HepG2 (cell line): Measurements from ENCODE around the gene LPO. TPM values are rescaled to one million over a fixed set of nuclear protein-coding genes. Genes with fewer than 3 reads are reported as not detected.

Experiments
- CENPX ChIP-seq: sonication (generic); formaldehyde crosslinking; IDR thresholded peaks from 2 replicates; pipeline ENCODE4 v1.9.0; 2021; ENCODE audit warnings: mild to moderate bottlenecking, missing genetic modification reagents, moderate library complexity
- DPF2 ChIP-seq: sonication (generic); formaldehyde crosslinking; IDR thresholded peaks from 2 replicates; pipeline ENCODE4 v1.4.0; 2020; ENCODE audit warnings: mild to moderate bottlenecking, low read depth, missing genetic modification reagents, borderline replicate concordance
- FOXA3 ChIP-seq: IDR thresholded peaks from 2 replicates; pipeline ENCODE4 v1.6.1; 2016; ENCODE audit warnings: missing genetic modification reagents, missing compliant biosample characterization
- FOXJ3 ChIP-seq: sonication (generic); formaldehyde crosslinking; IDR thresholded peaks from 2 replicates; pipeline ENCODE4 v1.4.0; 2020; ENCODE audit warnings: missing genetic modification reagents, mild to moderate bottlenecking, borderline replicate concordance
- GMEB1 ChIP-seq: sonication (generic); formaldehyde crosslinking; IDR thresholded peaks from 2 replicates; pipeline ENCODE4 v1.5.1; 2020; ENCODE audit warnings: missing genetic modification reagents, mild to moderate bottlenecking, borderline replicate concordance
- HNRNPH1 ChIP-seq: fragments of 200-400 bp; formaldehyde crosslinking; optimal IDR thresholded peaks from 2 replicates; pipeline ENCODE3; 2017; ENCODE audit warnings: mild to moderate bottlenecking, low read depth, low read length
- IKZF4 ChIP-seq: sonication (generic); formaldehyde crosslinking; IDR thresholded peaks from 2 replicates; pipeline ENCODE4 v1.5.1; 2020; ENCODE audit warnings: borderline replicate concordance, mild to moderate bottlenecking, low read depth, missing genetic modification reagents; ENCODE audit errors: not compliant biosample characterization
- KAT7 ChIP-seq: IDR thresholded peaks from 2 replicates; pipeline ENCODE4 v1.6.1; 2018; ENCODE audit warnings: borderline replicate concordance, missing compliant biosample characterization
- NFIC ChIP-seq: IDR thresholded peaks from 2 replicates; pipeline ENCODE4 v1.6.1; 2012; ENCODE audit warnings: mild to moderate bottlenecking, low read length, inconsistent platforms
- PBX2 ChIP-seq: IDR thresholded peaks from 2 replicates; pipeline ENCODE4 v1.6.1; 2016; ENCODE audit warnings: control low read depth
- SIN3A ChIP-seq: IDR thresholded peaks from 2 replicates; pipeline ENCODE4 v1.6.1; 2011; ENCODE audit warnings: low read depth, mild to moderate bottlenecking, control low read depth, low read length, borderline replicate concordance
- TGIF2 ChIP-seq: IDR thresholded peaks from 2 replicates; pipeline ENCODE4 v1.6.1; 2016; ENCODE audit warnings: control low read depth, missing compliant biosample characterization
- YEATS2 ChIP-seq: sonication (generic); formaldehyde crosslinking; IDR thresholded peaks from 2 replicates; pipeline ENCODE4 v1.4.0; 2020; ENCODE audit warnings: missing genetic modification reagents, borderline replicate concordance
- YY1 ChIP-seq: IDR thresholded peaks from 2 replicates; pipeline ENCODE4 v1.6.1; 2011; ENCODE audit warnings: low read length, low read depth, moderate library complexity, mild to moderate bottlenecking; ENCODE audit not compliant: insufficient read depth, insufficient replicate concordance
- ZBTB42 ChIP-seq: sonication (generic); formaldehyde crosslinking; IDR thresholded peaks from 2 replicates; pipeline ENCODE4 v1.5.0; 2020; ENCODE audit warnings: mild to moderate bottlenecking, missing genetic modification reagents
- ZMAT3 ChIP-seq: sonication (generic); formaldehyde crosslinking; conservative IDR thresholded peaks from 2 replicates; pipeline ENCODE4 v1.7.0; 2021; ENCODE audit warnings: missing genetic modification reagents
- ZMYM4 ChIP-seq: sonication (generic); formaldehyde crosslinking; IDR thresholded peaks from 2 replicates; pipeline ENCODE4 v1.8.1; 2023; ENCODE audit warnings: mild to moderate bottlenecking, missing genetic modification reagents
- ZNF124 ChIP-seq: sonication (generic); formaldehyde crosslinking; IDR thresholded peaks from 2 replicates; pipeline ENCODE4 v1.4.0; 2020; ENCODE audit warnings: missing genetic modification reagents
- ZNF34 ChIP-seq: sonication (generic); formaldehyde crosslinking; IDR thresholded peaks from 2 replicates; pipeline ENCODE4 v1.4.0; 2020; ENCODE audit warnings: mild to moderate bottlenecking, missing genetic modification reagents, borderline replicate concordance
- ZNF639 ChIP-seq: conservative IDR thresholded peaks from 2 replicates; pipeline ENCODE4 v1.6.1; 2018; ENCODE audit warnings: missing genetic modification reagents
- ZNF674 ChIP-seq: sonication (generic); formaldehyde crosslinking; IDR thresholded peaks from 2 replicates; pipeline ENCODE4 v1.5.0; 2020; ENCODE audit warnings: low read depth, mild to moderate bottlenecking, missing genetic modification reagents
- ZNF788 ChIP-seq: sonication (generic); formaldehyde crosslinking; IDR thresholded peaks from 2 replicates; pipeline ENCODE4 v1.5.0; 2020; ENCODE audit warnings: mild to moderate bottlenecking, missing genetic modification reagents, borderline replicate concordance
- ZNF816 ChIP-seq: sonication (generic); formaldehyde crosslinking; IDR thresholded peaks from 2 replicates; pipeline ENCODE4 v1.8.0; 2022; ENCODE audit warnings: missing genetic modification reagents, mild to moderate bottlenecking, borderline replicate concordance
- polyA plus RNA-seq, 8 experiments: library from polyadenylated mRNA; depleted of rRNA in 3 of 8; stranded (reverse) in 7 of 8; unstranded in 1 of 8; fragments of >200 nt; fragmentation: Illumina TruSeq in 4 of 8; extraction: Trizol in 4 of 8; gene quantifications; 2 replicates each; pipeline versions ENCODE4 v1.2.1 to v1.2.3, GENCODE V29; 2011 to 2016; ENCODE audit warnings: low read depth in 4 of 8, missing spikeins in 1 of 8, mixed read lengths in 1 of 8; ENCODE audit not compliant: insufficient read depth in 1 of 8
- total RNA-seq, 5 experiments: library from RNA; depleted of rRNA; stranded (reverse); fragments of >200 nt; fragmentation: Illumina TruSeq; extraction: Trizol; gene quantifications; 2 replicates each; pipeline ENCODE4 v1.2.3, GENCODE V29; 2016; ENCODE audit warnings: low read depth in 1 of 5
- TF ChIP-seq, protein P1 (sequence below): sonication (generic); formaldehyde crosslinking; IDR thresholded peaks from 2 replicates; pipeline ENCODE4 v1.4.0; 2020; ENCODE audit warnings: mild to moderate bottlenecking, missing genetic modification reagents
- TF ChIP-seq, protein P2 (sequence below): IDR thresholded peaks from 2 replicates; pipeline ENCODE4 v1.6.1; 2016; ENCODE audit warnings: low read depth, borderline replicate concordance

LPO gene
- total and polyA plus RNA-seq, 2 of the 13 experiments (the other 11 are each of a cell fraction or from before 2014, with no cell fraction given) = not detected

DNA sequence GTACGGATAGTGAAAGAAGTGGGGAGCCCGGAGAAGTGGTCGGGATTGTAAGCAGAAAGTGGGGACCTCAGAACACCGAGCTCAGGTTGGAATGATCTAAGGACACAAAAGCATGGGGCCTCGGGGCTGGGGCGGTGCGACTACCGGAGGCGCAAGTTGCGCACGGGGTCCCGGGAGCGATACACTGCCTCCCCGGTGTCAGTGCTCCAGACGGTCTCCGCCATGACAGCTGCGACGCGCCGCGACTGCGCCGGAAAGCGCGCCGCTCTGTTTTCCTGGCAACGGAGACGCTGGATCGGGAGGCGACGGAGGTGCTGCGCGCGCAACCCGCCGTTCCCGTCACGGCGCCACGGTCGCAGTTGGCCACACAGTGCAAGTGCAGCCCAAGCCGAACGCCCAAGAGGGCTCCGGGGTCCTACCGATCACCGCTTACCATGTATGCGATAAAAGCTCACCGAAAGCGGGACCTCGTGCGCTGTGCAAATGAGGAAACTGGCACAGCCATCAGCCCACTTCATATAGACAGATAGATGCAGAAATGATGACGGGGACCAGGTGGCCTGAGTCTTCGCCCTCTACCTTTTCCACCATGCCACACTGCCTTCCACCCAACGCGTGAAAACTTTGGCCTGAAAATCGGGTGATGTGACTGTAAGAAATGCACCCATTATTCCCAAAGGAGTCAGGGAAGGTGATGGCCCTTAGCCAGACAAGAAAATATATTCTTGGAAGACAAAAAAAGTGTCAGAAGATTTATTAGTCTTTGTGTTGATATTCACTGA lies 19.2 kb upstream of the LPO start, which contains the start of gene MKS1 (continued):
- TF ChIP-seq GMEB1 (peak; percentile 95), IKZF4 (CRISPR knock-in tag) (peak; percentile 45), FOXA3 (CRISPR knock-in tag) (peak; percentile 57), TGIF2 (peak; percentile 92; the same call in 1 of the 2 replicates), PBX2 (no peak), ZMYM4 (peak; percentile 96), ZNF788 (CRISPR knock-in tag) (peak; percentile 95), KAT7 (CRISPR knock-in tag) (peak; percentile 94), NFIC (no peak), ZNF124 (CRISPR knock-in tag) (0 out of 2 replicates have a peak, but pooled peaks have one; percentile 21), ZBTB42 (CRISPR knock-in tag) (peak; percentile 87; the same call in 1 of the 2 replicates), ZNF816 (CRISPR knock-in tag) (no peak), FOXJ3 (peak; percentile 70), CENPX (CRISPR knock-in tag) (no peak), YY1 (peak; percentile 98), ZNF639 (peak; percentile 85; the same call in 1 of the 2 replicates), ZMAT3 (CRISPR knock-in tag) (peak; percentile 87; the same call in 1 of the 2 replicates), YEATS2 (CRISPR knock-in tag) (peak; percentile 82), ZNF674 (CRISPR knock-in tag) (no peak), SIN3A (peak; percentile 86; the same call in 1 of the 2 replicates), ZNF34 (CRISPR knock-in tag) (peak; percentile 67; the same call in 1 of the 2 replicates), DPF2 (no peak), HNRNPH1 (no peak)
- TF ChIP-seq, protein P1, sequence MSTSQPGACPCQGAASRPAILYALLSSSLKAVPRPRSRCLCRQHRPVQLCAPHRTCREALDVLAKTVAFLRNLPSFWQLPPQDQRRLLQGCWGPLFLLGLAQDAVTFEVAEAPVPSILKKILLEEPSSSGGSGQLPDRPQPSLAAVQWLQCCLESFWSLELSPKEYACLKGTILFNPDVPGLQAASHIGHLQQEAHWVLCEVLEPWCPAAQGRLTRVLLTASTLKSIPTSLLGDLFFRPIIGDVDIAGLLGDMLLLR (CRISPR knock-in tag) = peak; percentile 82
- TF ChIP-seq, protein P2, sequence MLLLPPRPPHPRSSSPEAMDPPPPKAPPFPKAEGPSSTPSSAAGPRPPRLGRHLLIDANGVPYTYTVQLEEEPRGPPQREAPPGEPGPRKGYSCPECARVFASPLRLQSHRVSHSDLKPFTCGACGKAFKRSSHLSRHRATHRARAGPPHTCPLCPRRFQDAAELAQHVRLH = peak; percentile 70; the same call in 1 of the 2 replicates
